H1 (cell line): ENCODE data around the gene ATG7. TPM values are rescaled to one million over a fixed set of nuclear protein-coding genes. Genes with fewer than 3 reads are reported as not detected.

Experiments
- CTCF ChIA-PET: fragments of 300-600 bp; sonication (Branson Sonifier 250); formaldehyde crosslinking; loops from one replicate; lab custom pipeline; 2021; ENCODE audit not compliant: partially characterized antibody; lab: Charles Lee
- POLR2A ChIA-PET: fragments of 300-600 bp; sonication (Branson Sonifier 250); formaldehyde crosslinking; loops from one replicate; lab custom pipeline; 2021; ENCODE audit warnings: inconsistent platforms; ENCODE audit not compliant: partially characterized antibody; lab: Charles Lee
- DNase-seq, 2 experiments: peaks; one replicate each; pipeline versions ENCODE4 v3.0.0 to v3.0.0-alpha.2; 2010 to 2022; ENCODE audit warnings: low spot score in 2 of 2, low read depth in 1 of 2, mixed read lengths in 1 of 2
- FAIRE-seq: peaks from 2 replicates; lab custom pipeline; 2011; peaks lifted over from hg19 to GRCh38; lab: Jason Lieb, UNC
- H2AFZ ChIP-seq: 2 replicates; pipeline ENCODE4 v1.8.1; 2012; ENCODE audit warnings: low read length, inconsistent platforms
- H2AK5ac ChIP-seq: 2 replicates; pipeline ENCODE4 v1.6.1; 2013; ENCODE audit warnings: low read depth, low read length
- H2BK120ac ChIP-seq: replicated peaks from 2 replicates; pipeline ENCODE3; 2013; ENCODE audit warnings: low read depth, low read length, inconsistent platforms
- H2BK12ac ChIP-seq: 2 replicates; pipeline ENCODE4 v1.6.1; 2013; ENCODE audit warnings: low read depth, low read length
- H2BK15ac ChIP-seq: 2 replicates; pipeline ENCODE4 v1.6.1; 2013; ENCODE audit warnings: low read length
- H2BK20ac ChIP-seq: 2 replicates; pipeline ENCODE4 v1.6.1; 2013; ENCODE audit warnings: low read length
- H2BK5ac ChIP-seq: 2 replicates; pipeline ENCODE4 v1.6.1; 2013; ENCODE audit warnings: low read depth, low read length
- H3K14ac ChIP-seq: 2 replicates; pipeline ENCODE4 v1.6.1; 2013; ENCODE audit warnings: inconsistent platforms; ENCODE audit not compliant: insufficient read length
- H3K18ac ChIP-seq: 2 replicates; pipeline ENCODE4 v1.6.1; 2013; ENCODE audit warnings: low read length; ENCODE audit errors: extremely low read depth
- H3K23ac ChIP-seq: 2 replicates; pipeline ENCODE4 v1.6.1; 2013; ENCODE audit warnings: inconsistent platforms; ENCODE audit not compliant: insufficient read length
- H3K23me2 ChIP-seq: 2 replicates; pipeline ENCODE4 v1.6.1; 2013; ENCODE audit warnings: low read depth, low read length
- H3K27ac ChIP-seq: 2 replicates; pipeline ENCODE4 v1.6.1; 2011; ENCODE audit warnings: low read depth, low read length, inconsistent platforms
- H3K27me3 ChIP-seq, 4 experiments: replicated peaks in 1 of 4; 1 replicate in 1 of 4; 2 replicates in 3 of 4; pipeline versions ENCODE4 v1.6.1 to v1.8.1; 2011 to 2013; ENCODE audit warnings: low read length in 3 of 4, mild to moderate bottlenecking in 3 of 4, inconsistent platforms in 2 of 4, mixed read lengths in 2 of 4, moderate library complexity in 1 of 4; ENCODE audit not compliant: control insufficient read depth in 3 of 4, insufficient read depth in 3 of 4; ENCODE audit errors: extremely low read depth in 1 of 4
- H3K36me3 ChIP-seq, 4 experiments: 2 replicates each; pipeline versions ENCODE4 v1.6.1 to v1.8.1; 2011 to 2013; ENCODE audit warnings: mild to moderate bottlenecking in 4 of 4, low read length in 3 of 4, moderate library complexity in 2 of 4, control low read depth in 1 of 4, inconsistent platforms in 1 of 4; ENCODE audit not compliant: insufficient read depth in 4 of 4, control insufficient read depth in 2 of 4
- H3K4ac ChIP-seq: replicated peaks from 2 replicates; pipeline ENCODE3; 2013; ENCODE audit warnings: low read length, low read depth, mixed read lengths, inconsistent platforms; ENCODE audit not compliant: insufficient read length
- H3K4me1 ChIP-seq, 4 experiments: replicated peaks in 1 of 4; 1 replicate in 1 of 4; 2 replicates in 3 of 4; pipeline versions ENCODE4 v1.6.1 to v1.8.1; 2011 to 2013; ENCODE audit warnings: low read length in 3 of 4, inconsistent platforms in 2 of 4, mixed read lengths in 1 of 4; ENCODE audit not compliant: insufficient read depth in 4 of 4, control insufficient read depth in 3 of 4
- H3K4me2 ChIP-seq, 2 experiments: 2 replicates each; pipeline versions ENCODE4 v1.6.1 to v1.8.1; 2011 to 2013; ENCODE audit warnings: low read depth in 2 of 2, low read length in 2 of 2, control low read depth in 1 of 2, inconsistent platforms in 1 of 2, mild to moderate bottlenecking in 1 of 2; ENCODE audit not compliant: insufficient read depth in 1 of 2
- H3K4me3 ChIP-seq, 4 experiments: fragments of 200-600, 300-600 bp in 1 of 4; sonication (generic), shearing (Covaris generic), sonication (Bioruptor Twin) in 1 of 4; 2 replicates each; pipeline versions ENCODE4 v1.5.1 to v1.8.1; 2011 to 2016; ENCODE audit warnings: low read length in 4 of 4, low read depth in 3 of 4, control low read depth in 2 of 4, inconsistent platforms in 2 of 4, mild to moderate bottlenecking in 2 of 4, mixed read lengths in 1 of 4, moderate library complexity in 1 of 4; ENCODE audit not compliant: insufficient read depth in 2 of 4; ENCODE audit errors: extremely low read depth in 1 of 4
- H3K56ac ChIP-seq: replicated peaks from 2 replicates; pipeline ENCODE3; 2013; ENCODE audit warnings: low read depth, mild to moderate bottlenecking, mixed read lengths, low read length, inconsistent platforms; ENCODE audit not compliant: insufficient read length
- H3K79me1 ChIP-seq: 2 replicates; pipeline ENCODE4 v1.6.1; 2013; ENCODE audit warnings: low read depth, low read length, control low read depth
- H3K79me2 ChIP-seq, 2 experiments: 2 replicates each; pipeline versions ENCODE4 v1.6.1 to v1.8.1; 2012 to 2013; ENCODE audit warnings: low read length in 2 of 2, mild to moderate bottlenecking in 2 of 2, inconsistent platforms in 1 of 2; ENCODE audit not compliant: insufficient read depth in 2 of 2, control insufficient read depth in 1 of 2
- H3K9ac ChIP-seq, 4 experiments: replicated peaks in 1 of 4; 1 replicate in 1 of 4; 2 replicates in 3 of 4; pipeline versions ENCODE4 v1.6.1 to v1.8.1; 2011 to 2013; ENCODE audit warnings: low read depth in 3 of 4, low read length in 3 of 4, control low read depth in 2 of 4, mild to moderate bottlenecking in 2 of 4, moderate library complexity in 2 of 4, inconsistent platforms in 1 of 4; ENCODE audit errors: extremely low read depth in 1 of 4
- H3K9me3 ChIP-seq, 2 experiments: 2 replicates each; pipeline versions ENCODE4 v1.6.1 to v1.8.1; 2012 to 2013; ENCODE audit warnings: mild to moderate bottlenecking in 2 of 2, moderate library complexity in 2 of 2, control low read depth in 1 of 2, inconsistent platforms in 1 of 2, low read depth in 1 of 2, low read length in 1 of 2, mixed read lengths in 1 of 2; ENCODE audit not compliant: insufficient read depth in 2 of 2
- H4K20me1 ChIP-seq, 2 experiments: replicated peaks in 1 of 2; 2 replicates each; pipeline versions ENCODE3 to v1.8.1; 2011 to 2013; ENCODE audit warnings: inconsistent platforms in 2 of 2, low read length in 2 of 2, mild to moderate bottlenecking in 1 of 2; ENCODE audit not compliant: insufficient read depth in 2 of 2, control insufficient read depth in 1 of 2
- H4K5ac ChIP-seq: 2 replicates; pipeline ENCODE4 v1.6.1; 2013; ENCODE audit warnings: low read length, low read depth, mixed read lengths, inconsistent platforms; ENCODE audit not compliant: insufficient read length
- H4K8ac ChIP-seq: 2 replicates; pipeline ENCODE4 v1.8.0; 2013; ENCODE audit warnings: mild to moderate bottlenecking, moderate library complexity, low read length, inconsistent platforms; ENCODE audit not compliant: insufficient read depth; ENCODE audit errors: extremely low read depth
- H4K91ac ChIP-seq: replicated peaks from 2 replicates; pipeline ENCODE3; 2013; ENCODE audit warnings: low read length, mixed read lengths, inconsistent platforms; ENCODE audit not compliant: insufficient read length
- BCL11A ChIP-seq, 2 experiments: IDR thresholded peaks; one replicate each; pipeline ENCODE4 v1.6.1; 2011; ENCODE audit warnings: low read depth in 2 of 2, low read length in 2 of 2, mild to moderate bottlenecking in 2 of 2
- CBX8 ChIP-seq: fragments of 300-800, 300-1000 bp; sonication (generic); IDR thresholded peaks from 2 replicates; pipeline ENCODE4 v1.7.1; 2016; ENCODE audit warnings: low read depth, low read length, borderline replicate concordance
- CTCF ChIP-seq, 3 experiments: IDR thresholded peaks; 1 replicate in 2 of 3; 2 replicates in 1 of 3; pipeline versions ENCODE4 v1.5.1 to v1.6.1; 2011; ENCODE audit warnings: low read length in 3 of 3, mild to moderate bottlenecking in 3 of 3, inconsistent platforms in 2 of 3, low read depth in 1 of 3, moderate library complexity in 1 of 3; ENCODE audit not compliant: insufficient read depth in 1 of 3; ENCODE audit errors: control extremely low read depth in 1 of 3
- GTF2F1 ChIP-seq: IDR thresholded peaks from 2 replicates; pipeline ENCODE4 v1.6.1; 2012; ENCODE audit warnings: low read depth, low read length, improper control_type of control experiment, borderline replicate concordance
- KDM1A ChIP-seq: fragments of 200-600, 300-600 bp; sonication (generic); IDR thresholded peaks from 2 replicates; pipeline ENCODE4 v1.7.1; 2016; ENCODE audit warnings: mild to moderate bottlenecking, low read length, borderline replicate concordance
- POLR2AphosphoS5 ChIP-seq: IDR thresholded peaks from 2 replicates; pipeline ENCODE4 v1.6.1; 2011; ENCODE audit warnings: low read depth, low read length
- RXRA ChIP-seq: IDR thresholded peaks from 2 replicates; pipeline ENCODE4 v1.6.1; 2011; ENCODE audit warnings: low read depth, mild to moderate bottlenecking, low read length, moderate library complexity; ENCODE audit not compliant: insufficient read depth
- TEAD4 ChIP-seq: IDR thresholded peaks from 2 replicates; pipeline ENCODE4 v1.6.1; 2012; ENCODE audit warnings: low read depth, low read length, inconsistent platforms, mixed read lengths
- WGBS, 2 experiments: shearing (Covaris generic) in 1 of 2; methylation state at CpG; one replicate each; pipeline versions ENCODE4 v1.1.6 to v1.1.7; 2013 to 2015; ENCODE audit warnings: low lambda C conversion rate in 2 of 2, mixed read lengths in 2 of 2, inconsistent platforms in 1 of 2, low coverage in 1 of 2, missing lambda C conversion rate in 1 of 2; ENCODE audit not compliant: insufficient replicate concordance in 2 of 2, insufficient coverage in 1 of 2, insufficient read length in 1 of 2; ENCODE audit errors: extremely low coverage in 1 of 2, missing lambda C conversion rate in 1 of 2; 5-methylcytosine and 5-hydroxymethylcytosine counted together
- polyA plus RNA-seq, 7 experiments: library from polyadenylated mRNA; depleted of rRNA in 3 of 7; stranded (reverse) in 5 of 7; unstranded in 2 of 7; fragments of >200 nt in 5 of 7; fragments of 200-250 nt in 2 of 7; gene quantifications; 1 replicate in 5 of 7; 2 replicates in 1 of 7; 4 replicates in 1 of 7; pipeline versions ENCODE4 v1.2.1 to v1.2.3, GENCODE V29; 2011 to 2013; ENCODE audit warnings: missing spikeins in 2 of 7, mixed read lengths in 2 of 7
- total RNA-seq: library from RNA; stranded (reverse); fragmentation: NEBNext Ultra II Directional; extraction: Animal tissue kit (Norgen Biotek cat#: 25700); gene quantifications from 2 replicates; pipeline ENCODE4 v1.2.1, GENCODE V29; 2021

ATG7 gene
- total and polyA plus RNA-seq, 2 of the 8 experiments (the other 6 are each of a cell fraction or from before 2014, with no cell fraction given): 15.0 to 19.1 TPM

GRCh38 chr3:11269007-11269406 lies 3.2 kb upstream of the ATG7 start:
- Histone ChIP-seq H2BK20ac (no peak overlapping the region), H3K79me1 (peaks cover 5% of the 10 kb centered on the region), H2BK12ac (no peak overlapping the region), H3K23ac (no peak overlapping the region), H3K4me2 (no peak overlapping the region)
- no peak for TF ChIP-seq KDM1A
- TF ChIP-seq CTCF (IDR thresholded peaks at IDR 0.05; ENCODE audit: control extremely low read depth in 1 of 3, insufficient read depth in 1 of 3, low read depth in 1 of 3, low read length in 3 of 3): no peak
- no peak for TF ChIP-seq CBX8
- TF ChIP-seq POLR2AphosphoS5: no peak
- no peak for TF ChIP-seq RXRA
- no peak for TF ChIP-seq GTF2F1
- TF ChIP-seq TEAD4: no peak
- no peak for TF ChIP-seq BCL11A (IDR thresholded peaks at IDR 0.05; ENCODE audit: low read depth in 2 of 2, low read length in 2 of 2)
- TF ChIP-seq, all 59 proteins: peak for 0
- DNase-seq: no peak
- H4K91ac ChIP-seq: no peak overlapping the region
- no peak overlapping the region for H2BK5ac ChIP-seq
- no peak overlapping the region for H3K56ac ChIP-seq
- H2BK120ac ChIP-seq: no peak overlapping the region
- no peak overlapping the region for H2AK5ac ChIP-seq
- peaks cover 0 to 13% of the 10 kb centered on the region in 2 experiments; a peak in 3 of 4 replicates for H3K79me2 ChIP-seq
- no peak overlapping the region for H3K4ac ChIP-seq
- no peak overlapping the region for H3K18ac ChIP-seq
- POLR2A ChIA-PET: no interaction called here
- no peak overlapping the region for H2BK15ac ChIP-seq
- H2AFZ ChIP-seq: no peak overlapping the region
- H3K4me1 ChIP-seq: peaks cover 0 to 9% (median 5%) of the 10 kb centered on the region in 4 experiments; a peak in 4 of 7 replicates
- H4K8ac ChIP-seq: no peak overlapping the region
- no peak overlapping the region for H3K9ac ChIP-seq
- no peak overlapping the region for H3K14ac ChIP-seq
- 97% methylated on average over 9 of the region's 9 CpGs; no CpG with 5 or more reads in 1 of the 2 experiments for WGBS, 2 experiments
- H4K20me1 ChIP-seq: no peaks in the 10 kb centered on the region
- H4K5ac ChIP-seq: no peak overlapping the region
- H3K4me3 ChIP-seq: no peak overlapping the region
- peaks cover 3% of the 10 kb centered on the region; the same call in 1 of the 2 replicates for H3K23me2 ChIP-seq
- H3K27me3 ChIP-seq: no peaks in the 10 kb centered on the region; a peak in 1 of 7 replicates
- FAIRE-seq: no peak
- CTCF ChIA-PET: no interaction called here
- no peak overlapping the region for H3K27ac ChIP-seq
- H3K9me3 ChIP-seq: no peaks in the 10 kb centered on the region
- no peaks in the 10 kb centered on the region for H3K36me3 ChIP-seq
